Myocyte (in vitro differentiated cells): ENCODE data around the gene PEMT. TPM values are rescaled to one million over a fixed set of nuclear protein-coding genes. Genes with fewer than 3 reads are reported as not detected.

Experiments used
- DNase-seq: peaks from one replicate; pipeline ENCODE4 v3.0.0-alpha.2; 2012; ENCODE audit warnings: low read depth
- total RNA-seq: library from RNA; depleted of rRNA; stranded (reverse); fragments of >200 nt; gene quantifications from 2 replicates; pipeline ENCODE4 v1.2.3, GENCODE V29; 2014

PEMT gene
- total RNA-seq, 1 donor from 2014 or later: 40.3 TPM

DNA sequence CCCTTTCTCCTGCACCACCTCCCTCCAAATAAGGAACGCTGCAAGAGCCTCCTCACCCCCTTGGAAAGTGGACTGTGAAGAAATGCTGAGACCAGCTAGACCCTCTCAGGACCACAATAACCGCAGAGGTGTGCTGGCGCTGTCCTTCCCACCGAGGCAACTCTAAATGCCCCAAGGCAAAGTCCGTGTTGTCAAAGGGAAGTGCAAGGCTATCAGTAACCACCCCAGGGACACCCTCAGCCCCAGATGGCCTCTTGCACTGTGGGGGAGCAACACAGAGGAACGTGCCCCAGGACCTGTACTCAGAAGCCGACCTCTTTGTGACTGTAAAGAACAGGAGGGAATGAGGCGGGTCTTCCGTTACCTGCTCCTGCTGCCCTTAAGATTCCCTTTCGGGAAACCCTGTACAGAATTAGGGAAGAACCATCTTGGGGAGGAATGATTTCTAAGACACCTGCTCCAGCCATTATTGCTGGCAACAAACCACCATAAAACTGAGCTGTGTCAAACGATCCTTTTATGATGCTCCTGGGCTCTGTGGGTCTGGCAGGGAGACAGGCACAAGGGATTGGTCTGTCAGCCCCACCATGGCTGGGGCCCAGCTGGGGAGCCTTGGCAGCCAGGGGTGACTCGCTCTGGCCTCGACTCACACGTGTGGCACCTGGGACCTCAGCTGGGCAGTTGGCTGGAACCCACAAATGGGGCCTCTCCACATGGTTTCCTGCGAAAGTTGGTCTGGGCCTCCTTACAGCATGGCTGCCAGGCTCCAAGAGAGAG, 129.3 kb downstream of the PEMT start:
- DNase-seq: no peak

DNA sequence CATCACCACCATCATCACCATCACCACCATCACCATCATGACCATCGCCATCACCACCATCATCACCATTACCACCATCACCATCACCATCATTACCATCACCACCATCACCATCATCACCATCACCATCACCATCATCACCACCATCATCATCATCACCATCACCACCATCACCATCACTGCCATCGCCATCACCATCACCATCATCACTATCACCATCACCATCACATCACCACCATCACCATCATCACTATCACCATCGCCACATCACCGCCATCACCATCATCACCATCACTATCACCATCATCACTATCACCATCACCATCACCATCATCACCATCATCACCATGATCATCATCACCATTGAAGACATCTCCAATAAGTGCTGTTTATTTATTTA, 131.5 kb downstream of the PEMT start:
- DNase-seq: no peak

DNA sequence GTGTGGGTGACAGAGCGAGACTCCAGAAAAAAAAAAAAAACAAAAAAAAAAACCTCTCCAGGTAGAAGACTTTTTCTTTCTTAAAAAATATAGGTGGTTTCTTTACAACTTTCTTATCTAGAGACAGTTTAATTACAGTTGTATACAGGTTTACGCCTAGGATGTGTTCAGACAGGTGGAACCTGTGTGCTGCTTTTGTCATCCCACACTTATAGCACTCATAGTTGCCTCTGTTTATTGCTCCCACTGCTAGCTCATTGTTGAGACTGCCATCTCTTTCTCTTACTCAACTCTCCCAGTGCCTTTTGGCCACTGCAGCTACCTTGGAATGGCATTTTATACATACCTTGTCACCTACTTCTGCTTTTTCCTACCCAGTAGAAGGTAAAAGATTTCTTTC, 133.8 kb downstream of the PEMT start:
- DNase-seq: no peak

DNA sequence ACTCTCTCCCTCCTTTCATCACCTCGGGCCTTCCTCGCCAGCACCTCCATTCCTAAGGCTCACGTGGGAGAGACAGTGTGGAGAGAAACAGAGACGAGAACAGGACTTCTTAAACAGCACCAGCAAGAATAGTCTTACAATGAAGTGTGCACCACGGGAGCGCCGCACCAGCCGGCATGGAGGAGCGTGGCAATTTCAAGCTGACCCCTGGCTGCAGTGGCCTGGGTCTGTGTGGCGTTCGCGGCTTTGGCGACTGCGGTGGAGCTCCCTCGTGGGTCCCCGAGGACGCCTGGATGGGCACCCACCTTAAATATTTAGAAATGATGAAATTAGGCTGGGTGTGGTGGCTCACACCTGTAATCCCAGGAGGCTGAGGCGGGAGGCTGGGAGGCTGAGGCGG, 135.3 kb downstream of the PEMT start:
- DNase-seq: no peak

Other genes starting within 250 kb of the PEMT start
- gene MED9, start 114.7 kb downstream of the PEMT start, total RNA-seq: 17.1 and 22.4 TPM in 2 replicates
- 0.94 and 2.7 TPM in 2 replicates for gene RASD1, start 95.3 kb downstream of the PEMT start, total RNA-seq
- gene RAI1, start 89.8 kb upstream of the PEMT start, total RNA-seq: 6.5 and 9.1 TPM in 2 replicates
- gene SREBF1, start 245.3 kb upstream of the PEMT start, total RNA-seq: 153 and 348 TPM in 2 replicates